Smooth muscle cell (in vitro differentiated cells): ENCODE measurements around the gene FKBP1A. TPM values are rescaled to one million over a fixed set of nuclear protein-coding genes. Genes with fewer than 3 reads are reported as not detected.
A peak's percentile ranks its signal among the peaks of the same experiment; 100 is the strongest.

Experiments used
- DNase-seq: peaks from one replicate; lab custom pipeline; 2025; ENCODE audit not compliant: unreplicated experiment; lab: John Stamatoyannopoulos, UW
- H2AFZ ChIP-seq: fragments of 200-600 bp; sonication (generic); 2 replicates; pipeline ENCODE4 v1.6.0; 2016; ENCODE audit warnings: antibody characterized with exemption, low read depth, mild to moderate bottlenecking
- H3F3A ChIP-seq: fragments of 200-600 bp; sonication (generic); 2 replicates; pipeline ENCODE4 v1.6.0; 2017; ENCODE audit warnings: antibody characterized with exemption, low read depth
- H3K27ac ChIP-seq: fragments of 200-600 bp; sonication (generic); 2 replicates; pipeline ENCODE4 v1.5.1; 2016; ENCODE audit warnings: low read depth, mild to moderate bottlenecking
- H3K27me3 ChIP-seq: fragments of 200-600 bp; sonication (generic); 2 replicates; pipeline ENCODE4 v1.6.1; 2016; ENCODE audit warnings: low read depth, mild to moderate bottlenecking
- H3K36me3 ChIP-seq: fragments of 200-600 bp; sonication (generic); 2 replicates; pipeline ENCODE4 v1.5.1; 2016; ENCODE audit warnings: low read depth
- H3K4me1 ChIP-seq: fragments of 200-600 bp; sonication (generic); 2 replicates; pipeline ENCODE4 v1.5.1; 2016; ENCODE audit warnings: low read depth
- H3K4me2 ChIP-seq: fragments of 200-600 bp; sonication (generic); 2 replicates; pipeline ENCODE4 v1.6.0; 2016; ENCODE audit warnings: mild to moderate bottlenecking
- H3K4me3 ChIP-seq: fragments of 200-600 bp; sonication (generic); 2 replicates; pipeline ENCODE4 v1.5.1; 2016; ENCODE audit warnings: mild to moderate bottlenecking
- H3K79me2 ChIP-seq: fragments of 200-600 bp; sonication (generic); 2 replicates; pipeline ENCODE4 v1.6.0; 2016; ENCODE audit warnings: low read depth, mild to moderate bottlenecking
- H3K9ac ChIP-seq: fragments of 200-600 bp; sonication (generic); 2 replicates; pipeline ENCODE4 v1.6.0; 2016; ENCODE audit warnings: low read depth
- H3K9me3 ChIP-seq: fragments of 200-600 bp; sonication (generic); replicated peaks from 2 replicates; pipeline ENCODE4 v1.5.1; 2016; ENCODE audit warnings: low read depth
- H4K20me1 ChIP-seq: fragments of 200-600 bp; sonication (generic); 2 replicates; pipeline ENCODE4 v1.6.0; 2016; ENCODE audit warnings: low read depth
- CTCF ChIP-seq: fragments of 200-600 bp; sonication (generic); IDR thresholded peaks from 2 replicates; pipeline ENCODE4 v1.5.1; 2017; ENCODE audit warnings: borderline replicate concordance, mild to moderate bottlenecking, antibody characterized with exemption; ENCODE audit not compliant: insufficient read depth, poor library complexity, severe bottlenecking
- WGBS: methylation state at CpG from one replicate; pipeline ENCODE4 v1.1.7; 2016; ENCODE audit warnings: low lambda C conversion rate; 5-methylcytosine and 5-hydroxymethylcytosine counted together
- polyA plus RNA-seq: library from polyadenylated mRNA; unstranded; fragments of >200 nt; fragmentation: Nextera tagmentation; extraction: Ambion mirVana; gene quantifications from 2 replicates; pipeline ENCODE4 v1.2.1, GENCODE V29; 2016
- total RNA-seq: library from RNA; depleted of rRNA; stranded (reverse); fragments of >200 nt; gene quantifications from 2 replicates; pipeline ENCODE4 v1.2.3, GENCODE V29; 2014

FKBP1A gene
- total and polyA plus RNA-seq, 2 experiments from 2014 or later, result 163 to 184 TPM

- Histone ChIP-seq H3K27ac (peak overlapping the region; percentile 92), H3K4me2 (no peak overlapping the region), H3K27me3 (no peaks in the 10 kb centered on the region), H3K36me3 (no peaks in the 10 kb centered on the region), H2AFZ (no peak overlapping the region), H3K9me3 (no peaks in the 10 kb centered on the region), H4K20me1 (peaks cover 98% of the 10 kb centered on the region), H3K79me2 (peaks cover 96% of the 10 kb centered on the region), H3K9ac (peak overlapping the region; percentile 35), H3K4me1 (peaks cover 12% of the 10 kb centered on the region), H3K4me3 (no peak overlapping the region), H3F3A (peaks cover 15% of the 10 kb centered on the region)
- no peak for DNase-seq
- no peak for TF ChIP-seq CTCF
- 91% methylated on average over 5 of the region's 5 CpGs for WGBS
Measured at GRCh38 chr20:1377341-1377871, 15.4 kb downstream of the FKBP1A start.

- Histone ChIP-seq H3K27ac (peak overlapping the region; percentile 92), H3K36me3 (no peaks in the 10 kb centered on the region), H3K79me2 (peaks cover 93% of the 10 kb centered on the region), H3K9me3 (no peaks in the 10 kb centered on the region), H3K4me2 (no peak overlapping the region), H2AFZ (no peak overlapping the region), H3K9ac (no peak overlapping the region), H3K4me1 (peaks cover 12% of the 10 kb centered on the region), H3F3A (peaks cover 15% of the 10 kb centered on the region), H3K4me3 (no peak overlapping the region), H3K27me3 (no peaks in the 10 kb centered on the region), H4K20me1 (peaks cover 98% of the 10 kb centered on the region)
- 77% methylated on average over 7 of the region's 7 CpGs for WGBS
- DNase-seq, result no peak
- TF ChIP-seq CTCF, result no peak
Measured at GRCh38 chr20:1376408-1377270, 16.2 kb downstream of the FKBP1A start.

- H2AFZ ChIP-seq, result no peak overlapping the region
- 92% methylated on average over 1 of the region's 1 CpG for WGBS
- H3K9me3 ChIP-seq, result no peaks in the 10 kb centered on the region
- peaks cover 12% of the 10 kb centered on the region for H3K4me1 ChIP-seq
- no peaks in the 10 kb centered on the region for H3K27me3 ChIP-seq
- no peak overlapping the region for H3K4me3 ChIP-seq
- no peak for TF ChIP-seq CTCF
- no peaks in the 10 kb centered on the region for H3K36me3 ChIP-seq
- H3K9ac ChIP-seq, result no peak overlapping the region
- DNase-seq, result no peak
- peaks cover 98% of the 10 kb centered on the region for H4K20me1 ChIP-seq
- H3K27ac ChIP-seq, result no peak overlapping the region
- peaks cover 15% of the 10 kb centered on the region for H3F3A ChIP-seq
- H3K79me2 ChIP-seq, result peaks cover 91% of the 10 kb centered on the region
- H3K4me2 ChIP-seq, result no peak overlapping the region
Measured at GRCh38 chr20:1376007-1376406, 16.8 kb downstream of the FKBP1A start.
